HepG2 (cell line): ENCODE measurements around the gene HDAC10. TPM values are rescaled to one million over a fixed set of nuclear protein-coding genes. Genes with fewer than 3 reads are reported as not detected.

Experiments
- AFF4 ChIP-seq: sonication (generic); formaldehyde crosslinking; IDR thresholded peaks from 2 replicates; pipeline ENCODE4 v1.4.0; 2020; ENCODE audit warnings: missing genetic modification reagents
- AKAP8 ChIP-seq: sonication (generic); formaldehyde crosslinking; IDR thresholded peaks from 2 replicates; pipeline ENCODE4 v1.5.1; 2020; ENCODE audit warnings: mild to moderate bottlenecking, missing genetic modification reagents
- ARHGAP35 ChIP-seq: sonication (generic); formaldehyde crosslinking; IDR thresholded peaks from 2 replicates; pipeline ENCODE4 v1.9.0; 2022; ENCODE audit warnings: mild to moderate bottlenecking, inconsistent platforms, moderate library complexity, missing genetic modification reagents, borderline replicate concordance
- BRD4 ChIP-seq: sonication (generic); formaldehyde crosslinking; IDR thresholded peaks from 2 replicates; pipeline ENCODE4 v1.4.0; 2020; ENCODE audit warnings: missing genetic modification reagents
- ELF4 ChIP-seq: sonication (generic); formaldehyde crosslinking; IDR thresholded peaks from 2 replicates; pipeline ENCODE4 v1.5.0; 2020; ENCODE audit warnings: missing genetic modification reagents, mild to moderate bottlenecking, moderate library complexity, borderline replicate concordance
- HMG20A ChIP-seq: IDR thresholded peaks from 2 replicates; pipeline ENCODE4 v1.6.1; 2016; ENCODE audit warnings: borderline replicate concordance
- HNRNPL ChIP-seq: fragments of 200-400 bp; formaldehyde crosslinking; IDR thresholded peaks from 2 replicates; pipeline ENCODE4 v1.6.1; 2017; ENCODE audit warnings: mild to moderate bottlenecking, low read depth, low read length
- NFIB ChIP-seq: sonication (generic); formaldehyde crosslinking; IDR thresholded peaks from 2 replicates; pipeline ENCODE4 v1.9.0; 2021; ENCODE audit warnings: missing genetic modification reagents, mild to moderate bottlenecking, borderline replicate concordance
- SNAI1 ChIP-seq: sonication (generic); formaldehyde crosslinking; IDR thresholded peaks from 2 replicates; pipeline ENCODE4 v1.5.0; 2020; ENCODE audit warnings: mild to moderate bottlenecking, missing genetic modification reagents, borderline replicate concordance
- UBTF ChIP-seq: sonication (generic); formaldehyde crosslinking; IDR thresholded peaks from 2 replicates; pipeline ENCODE4 v1.4.0; 2020; ENCODE audit warnings: mild to moderate bottlenecking, missing genetic modification reagents
- ZBTB33 ChIP-seq: sonication (generic); formaldehyde crosslinking; IDR thresholded peaks from 2 replicates; pipeline ENCODE4 v1.4.0; 2020; ENCODE audit warnings: missing genetic modification reagents
- ZBTB46 ChIP-seq: sonication (generic); formaldehyde crosslinking; IDR thresholded peaks from 2 replicates; pipeline ENCODE4 v1.4.0; 2020; ENCODE audit warnings: mild to moderate bottlenecking, missing genetic modification reagents, borderline replicate concordance
- ZFAT ChIP-seq: sonication (generic); formaldehyde crosslinking; conservative IDR thresholded peaks from 2 replicates; pipeline ENCODE4 v1.8.1; 2023; ENCODE audit warnings: missing genetic modification reagents, inconsistent platforms
- ZNF280B ChIP-seq: sonication (generic); formaldehyde crosslinking; IDR thresholded peaks from 2 replicates; pipeline ENCODE4 v1.5.0; 2020; ENCODE audit warnings: missing genetic modification reagents, mild to moderate bottlenecking, borderline replicate concordance
- ZNF501 ChIP-seq: sonication (generic); formaldehyde crosslinking; IDR thresholded peaks from 2 replicates; pipeline ENCODE4 v1.5.1; 2020; ENCODE audit warnings: mild to moderate bottlenecking, moderate library complexity, missing genetic modification reagents
- ZSCAN25 ChIP-seq: sonication (generic); formaldehyde crosslinking; IDR thresholded peaks from 2 replicates; pipeline ENCODE4 v1.8.0; 2022; ENCODE audit warnings: mild to moderate bottlenecking, missing genetic modification reagents
- polyA plus RNA-seq, 8 experiments: library from polyadenylated mRNA; depleted of rRNA in 3 of 8; stranded (reverse) in 7 of 8; unstranded in 1 of 8; fragments of >200 nt; fragmentation: Illumina TruSeq in 4 of 8; extraction: Trizol in 4 of 8; gene quantifications; 2 replicates each; pipeline versions ENCODE4 v1.2.1 to v1.2.3, GENCODE V29; 2011 to 2016; ENCODE audit warnings: low read depth in 4 of 8, missing spikeins in 1 of 8, mixed read lengths in 1 of 8; ENCODE audit not compliant: insufficient read depth in 1 of 8
- total RNA-seq, 5 experiments: library from RNA; depleted of rRNA; stranded (reverse); fragments of >200 nt; fragmentation: Illumina TruSeq; extraction: Trizol; gene quantifications; 2 replicates each; pipeline ENCODE4 v1.2.3, GENCODE V29; 2016; ENCODE audit warnings: low read depth in 1 of 5

Gene HDAC10
- total and polyA plus RNA-seq, 2 of the 13 experiments (the other 11 are each of a cell fraction or from before 2014, with no cell fraction given), result 13.9 to 14.9 TPM

GRCh38 chr22:50292643-50293440 is 41.8 kb upstream of the HDAC10 start (continued):
- no peak for TF ChIP-seq UBTF (CRISPR knock-in tag)
- no peak for TF ChIP-seq SNAI1
- no peak for TF ChIP-seq ZBTB46 (CRISPR knock-in tag)
- no peak for TF ChIP-seq NFIB
- TF ChIP-seq ZNF280B (CRISPR knock-in tag), result peak; percentile 21; the same call in 1 of the 2 replicates
- TF ChIP-seq HMG20A (CRISPR knock-in tag), result no peak
- peak; percentile 28; the same call in 1 of the 2 replicates for TF ChIP-seq ZSCAN25 (CRISPR knock-in tag)
- TF ChIP-seq ELF4 (CRISPR knock-in tag), result no peak
- no peak; the same call in 1 of the 2 replicates for TF ChIP-seq BRD4 (CRISPR knock-in tag)
- 0 out of 2 replicates have a peak, but pooled peaks have one; percentile 7 for TF ChIP-seq AKAP8 (CRISPR knock-in tag)
- peak; percentile 17; the same call in 1 of the 2 replicates for TF ChIP-seq HNRNPL
- TF ChIP-seq ARHGAP35 (CRISPR knock-in tag), result no peak
- TF ChIP-seq AFF4, result no peak
- TF ChIP-seq ZNF501, result 0 out of 2 replicates have a peak, but pooled peaks have one; percentile 12
- TF ChIP-seq ZFAT (CRISPR knock-in tag), result no peak
- TF ChIP-seq ZBTB33 (CRISPR knock-in tag), result 0 out of 2 replicates have a peak, but pooled peaks have one; percentile 8
